Activated naive CD8-positive, alpha-beta T cell (primary cell): Measurements from ENCODE around the gene PTPN4.

ENCODE experiments used
- H3K27ac Mint-ChIP-seq: one replicate; pipeline ENCODE4 v1.8.0; 2021; ENCODE audit warnings: mixed read lengths
- H3K27me3 Mint-ChIP-seq: one replicate; pipeline ENCODE4 v1.8.0; 2021; ENCODE audit warnings: mixed read lengths
- H3K36me3 Mint-ChIP-seq: one replicate; pipeline ENCODE4 v1.8.0; 2021; ENCODE audit warnings: mixed read lengths
- H3K4me1 Mint-ChIP-seq: one replicate; pipeline ENCODE4 v1.8.0; 2021; ENCODE audit warnings: low read depth, mixed read lengths
- H3K4me3 Mint-ChIP-seq: one replicate; pipeline ENCODE4 v1.8.0; 2021; ENCODE audit warnings: mild to moderate bottlenecking, mixed read lengths
- H3K9me3 Mint-ChIP-seq: one replicate; pipeline ENCODE4 v1.8.0; 2021; ENCODE audit warnings: low read depth, mixed read lengths

The PTPN4 gene

GRCh38 chr2:119859528-119859927, 99.8 kb downstream of the PTPN4 start:
- Mint-ChIP-seq H3K27me3 (no peaks in the 10 kb centered on the region), H3K36me3 (peaks cover 23% of the 10 kb centered on the region), H3K9me3 (no peaks in the 10 kb centered on the region), H3K4me1 (peaks cover 72% of the 10 kb centered on the region), H3K4me3 (no peak overlapping the region), H3K27ac (peak overlapping the region; percentile 35)

GRCh38 chr2:119860924-119861323, 101.2 kb downstream of the PTPN4 start:
- H3K4me3 Mint-ChIP-seq = no peak overlapping the region
- no peaks in the 10 kb centered on the region for H3K27me3 Mint-ChIP-seq
- peaks cover 18% of the 10 kb centered on the region for H3K36me3 Mint-ChIP-seq
- no peaks in the 10 kb centered on the region for H3K9me3 Mint-ChIP-seq
- peaks cover 76% of the 10 kb centered on the region for H3K4me1 Mint-ChIP-seq
- H3K27ac Mint-ChIP-seq = no peak overlapping the region

- no peaks in the 10 kb centered on the region for H3K27me3 Mint-ChIP-seq
- H3K4me3 Mint-ChIP-seq = no peak overlapping the region
- H3K9me3 Mint-ChIP-seq = no peaks in the 10 kb centered on the region
- peaks cover 79% of the 10 kb centered on the region for H3K4me1 Mint-ChIP-seq
- H3K36me3 Mint-ChIP-seq = peaks cover 20% of the 10 kb centered on the region
- H3K27ac Mint-ChIP-seq = no peak overlapping the region
Observed at GRCh38 chr2:119862127-119862889, 102.6 kb downstream of the PTPN4 start.

- H3K9me3 Mint-ChIP-seq = no peaks in the 10 kb centered on the region
- H3K27ac Mint-ChIP-seq = no peak overlapping the region
- H3K4me1 Mint-ChIP-seq = peaks cover 81% of the 10 kb centered on the region
- no peaks in the 10 kb centered on the region for H3K27me3 Mint-ChIP-seq
- no peak overlapping the region for H3K4me3 Mint-ChIP-seq
- peaks cover 19% of the 10 kb centered on the region for H3K36me3 Mint-ChIP-seq
Observed at GRCh38 chr2:119864318-119864717, 104.6 kb downstream of the PTPN4 start.

- Mint-ChIP-seq H3K4me3 (no peak overlapping the region), H3K27me3 (no peaks in the 10 kb centered on the region), H3K9me3 (peaks cover 6% of the 10 kb centered on the region), H3K27ac (no peak overlapping the region), H3K36me3 (peaks cover 32% of the 10 kb centered on the region), H3K4me1 (peaks cover 57% of the 10 kb centered on the region)
Observed at GRCh38 chr2:119871725-119872124, 112.0 kb downstream of the PTPN4 start.

- Mint-ChIP-seq H3K4me3 (no peak overlapping the region), H3K27ac (no peak overlapping the region), H3K4me1 (peaks cover 48% of the 10 kb centered on the region), H3K9me3 (peaks cover 6% of the 10 kb centered on the region), H3K36me3 (peaks cover 27% of the 10 kb centered on the region), H3K27me3 (no peaks in the 10 kb centered on the region)
Observed at GRCh38 chr2:119873350-119874315, 113.9 kb downstream of the PTPN4 start.

- H3K36me3 Mint-ChIP-seq = peaks cover 8% of the 10 kb centered on the region
- H3K27me3 Mint-ChIP-seq = no peaks in the 10 kb centered on the region
- H3K27ac Mint-ChIP-seq = no peak overlapping the region
- H3K4me3 Mint-ChIP-seq = no peak overlapping the region
- peaks cover 3% of the 10 kb centered on the region for H3K9me3 Mint-ChIP-seq
- H3K4me1 Mint-ChIP-seq = peaks cover 30% of the 10 kb centered on the region
Observed at GRCh38 chr2:119879502-119879901, 119.8 kb downstream of the PTPN4 start.

GRCh38 chr2:119888680-119889079, 129.0 kb downstream of the PTPN4 start:
- peaks cover 54% of the 10 kb centered on the region for H3K36me3 Mint-ChIP-seq
- H3K4me1 Mint-ChIP-seq = peaks cover 16% of the 10 kb centered on the region
- H3K9me3 Mint-ChIP-seq = peaks cover 25% of the 10 kb centered on the region
- no peak overlapping the region for H3K4me3 Mint-ChIP-seq
- no peak overlapping the region for H3K27ac Mint-ChIP-seq
- no peaks in the 10 kb centered on the region for H3K27me3 Mint-ChIP-seq

- Mint-ChIP-seq H3K27ac (no peak overlapping the region), H3K27me3 (no peaks in the 10 kb centered on the region), H3K36me3 (peaks cover 34% of the 10 kb centered on the region), H3K4me3 (no peak overlapping the region), H3K4me1 (no peaks in the 10 kb centered on the region), H3K9me3 (no peaks in the 10 kb centered on the region)
Observed at GRCh38 chr2:119897736-119898395, 138.1 kb downstream of the PTPN4 start.

- no peak overlapping the region for H3K27ac Mint-ChIP-seq
- peaks cover 50% of the 10 kb centered on the region for H3K36me3 Mint-ChIP-seq
- no peaks in the 10 kb centered on the region for H3K9me3 Mint-ChIP-seq
- no peaks in the 10 kb centered on the region for H3K4me1 Mint-ChIP-seq
- H3K4me3 Mint-ChIP-seq = no peak overlapping the region
- H3K27me3 Mint-ChIP-seq = no peaks in the 10 kb centered on the region
Observed at GRCh38 chr2:119901013-119901412, 141.3 kb downstream of the PTPN4 start.

- no peaks in the 10 kb centered on the region for H3K27me3 Mint-ChIP-seq
- peaks cover 23% of the 10 kb centered on the region for H3K9me3 Mint-ChIP-seq
Observed at GRCh38 chr2:119910566-119910965, 150.8 kb downstream of the PTPN4 start.

GRCh38 chr2:119914266-119914665, 154.5 kb downstream of the PTPN4 start:
- H3K27ac Mint-ChIP-seq = no peak overlapping the region
- peaks cover 7% of the 10 kb centered on the region for H3K4me1 Mint-ChIP-seq
- H3K9me3 Mint-ChIP-seq = peaks cover 17% of the 10 kb centered on the region
- peaks cover 31% of the 10 kb centered on the region for H3K36me3 Mint-ChIP-seq
- no peak overlapping the region for H3K4me3 Mint-ChIP-seq
- no peaks in the 10 kb centered on the region for H3K27me3 Mint-ChIP-seq

More at GRCh38 chr2:119910566-119910965, 150.8 kb downstream of the PTPN4 start:
- peak overlapping the region; percentile 5 for H3K27ac Mint-ChIP-seq
- H3K4me3 Mint-ChIP-seq = no peak overlapping the region
- peaks cover 4% of the 10 kb centered on the region for H3K4me1 Mint-ChIP-seq
- peaks cover 36% of the 10 kb centered on the region for H3K36me3 Mint-ChIP-seq

- H3K27me3 Mint-ChIP-seq = no peaks in the 10 kb centered on the region
- no peaks in the 10 kb centered on the region for H3K9me3 Mint-ChIP-seq
- H3K4me1 Mint-ChIP-seq = peaks cover 41% of the 10 kb centered on the region
- H3K4me3 Mint-ChIP-seq = no peak overlapping the region
- peak overlapping the region; percentile 22 for H3K27ac Mint-ChIP-seq
- peaks cover 12% of the 10 kb centered on the region for H3K36me3 Mint-ChIP-seq
Observed at GRCh38 chr2:119921825-119922224, 162.1 kb downstream of the PTPN4 start.

GRCh38 chr2:119922699-119923098, 163.0 kb downstream of the PTPN4 start:
- Mint-ChIP-seq H3K4me3 (no peak overlapping the region), H3K4me1 (peaks cover 46% of the 10 kb centered on the region), H3K27me3 (no peaks in the 10 kb centered on the region), H3K27ac (peak overlapping the region; percentile 75), H3K9me3 (no peaks in the 10 kb centered on the region), H3K36me3 (peaks cover 9% of the 10 kb centered on the region)

- Mint-ChIP-seq H3K4me1 (peaks cover 81% of the 10 kb centered on the region), H3K4me3 (peak overlapping the region; percentile 82), H3K27ac (peak overlapping the region; percentile 97)
Observed at GRCh38 chr2:119929537-119929936, 169.8 kb downstream of the PTPN4 start.

More at GRCh38 chr2:119929537-119929936, 169.8 kb downstream of the PTPN4 start:
- no peaks in the 10 kb centered on the region for H3K9me3 Mint-ChIP-seq
- H3K36me3 Mint-ChIP-seq = peaks cover 10% of the 10 kb centered on the region
- H3K27me3 Mint-ChIP-seq = no peaks in the 10 kb centered on the region
